ENCODE results near the gene OR51V1.

Gene OR51V1

DNA sequence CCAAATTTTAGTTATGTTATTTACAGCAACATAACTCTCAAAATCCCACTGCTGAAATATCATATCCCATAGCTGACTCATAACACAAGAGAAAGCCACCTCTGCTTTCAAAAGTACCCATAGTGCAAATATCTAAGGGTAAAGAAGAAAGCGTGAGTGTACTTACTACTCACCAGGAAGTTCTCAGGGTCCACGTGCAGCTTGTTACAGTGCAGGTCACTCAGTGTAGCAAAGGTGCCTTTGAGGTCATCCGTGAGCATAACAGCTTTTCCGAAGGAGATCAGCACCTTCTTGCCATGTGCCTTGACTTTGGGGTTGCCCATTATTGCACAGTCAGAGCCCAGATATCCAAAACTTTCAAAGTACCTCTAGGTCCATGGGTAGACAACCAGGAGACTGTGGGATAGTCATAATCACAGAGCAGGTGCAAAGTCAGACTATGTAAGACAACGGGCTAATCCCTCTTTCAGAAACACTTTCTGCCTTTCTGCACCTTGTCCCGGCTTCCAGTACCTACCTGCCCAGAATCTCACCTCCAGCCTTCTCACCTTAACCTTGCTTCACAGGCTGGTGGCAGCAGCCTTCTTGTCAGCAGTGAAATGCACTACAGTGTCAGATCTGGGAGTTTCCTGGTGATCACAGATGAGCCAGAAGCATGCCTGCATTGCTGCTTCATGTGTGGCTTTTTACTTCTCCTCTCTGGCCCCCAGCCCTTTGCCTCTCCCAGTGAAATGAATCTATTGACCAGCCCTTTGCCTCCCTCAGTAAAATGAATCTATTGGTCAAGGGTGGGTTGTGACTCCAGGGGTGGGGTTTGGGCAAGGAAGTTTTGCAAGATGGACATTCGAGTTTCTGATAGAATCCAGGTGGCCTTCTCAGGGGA, 42.7 kb upstream of the OR51V1 start:
- TF ChIP-seq, protein P1, sequence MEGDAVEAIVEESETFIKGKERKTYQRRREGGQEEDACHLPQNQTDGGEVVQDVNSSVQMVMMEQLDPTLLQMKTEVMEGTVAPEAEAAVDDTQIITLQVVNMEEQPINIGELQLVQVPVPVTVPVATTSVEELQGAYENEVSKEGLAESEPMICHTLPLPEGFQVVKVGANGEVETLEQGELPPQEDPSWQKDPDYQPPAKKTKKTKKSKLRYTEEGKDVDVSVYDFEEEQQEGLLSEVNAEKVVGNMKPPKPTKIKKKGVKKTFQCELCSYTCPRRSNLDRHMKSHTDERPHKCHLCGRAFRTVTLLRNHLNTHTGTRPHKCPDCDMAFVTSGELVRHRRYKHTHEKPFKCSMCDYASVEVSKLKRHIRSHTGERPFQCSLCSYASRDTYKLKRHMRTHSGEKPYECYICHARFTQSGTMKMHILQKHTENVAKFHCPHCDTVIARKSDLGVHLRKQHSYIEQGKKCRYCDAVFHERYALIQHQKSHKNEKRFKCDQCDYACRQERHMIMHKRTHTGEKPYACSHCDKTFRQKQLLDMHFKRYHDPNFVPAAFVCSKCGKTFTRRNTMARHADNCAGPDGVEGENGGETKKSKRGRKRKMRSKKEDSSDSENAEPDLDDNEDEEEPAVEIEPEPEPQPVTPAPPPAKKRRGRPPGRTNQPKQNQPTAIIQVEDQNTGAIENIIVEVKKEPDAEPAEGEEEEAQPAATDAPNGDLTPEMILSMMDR (IDR thresholded peaks at IDR 0.05; ENCODE audit: low read depth, low read length), result no peak
- DNase-seq (ENCODE audit: extremely low read depth, low read depth), result no peak

DNA sequence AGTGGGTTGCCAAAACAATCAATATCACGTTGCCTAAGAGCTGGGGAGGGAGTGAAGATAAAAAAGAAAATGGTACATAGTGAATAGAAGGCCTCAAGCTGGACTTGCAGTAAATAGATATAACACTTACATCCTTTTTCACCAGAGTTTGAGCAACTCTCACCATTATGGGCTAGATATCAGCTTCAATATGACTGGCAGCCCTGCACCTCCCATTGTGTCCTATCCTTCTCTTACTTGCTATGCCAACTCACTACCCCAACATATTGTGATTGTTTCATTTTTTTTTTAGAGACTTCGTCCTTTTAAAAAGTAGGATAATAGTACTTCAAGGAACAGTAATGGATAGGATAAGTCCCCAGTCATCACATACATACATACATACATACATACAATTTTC, 41.7 kb upstream of the OR51V1 start:
- no peak for DNase-seq (ENCODE audit: extremely low read depth, low read depth)
- TF ChIP-seq, protein P1 (IDR thresholded peaks at IDR 0.05; ENCODE audit: low read depth, low read length), result no peak

DNA sequence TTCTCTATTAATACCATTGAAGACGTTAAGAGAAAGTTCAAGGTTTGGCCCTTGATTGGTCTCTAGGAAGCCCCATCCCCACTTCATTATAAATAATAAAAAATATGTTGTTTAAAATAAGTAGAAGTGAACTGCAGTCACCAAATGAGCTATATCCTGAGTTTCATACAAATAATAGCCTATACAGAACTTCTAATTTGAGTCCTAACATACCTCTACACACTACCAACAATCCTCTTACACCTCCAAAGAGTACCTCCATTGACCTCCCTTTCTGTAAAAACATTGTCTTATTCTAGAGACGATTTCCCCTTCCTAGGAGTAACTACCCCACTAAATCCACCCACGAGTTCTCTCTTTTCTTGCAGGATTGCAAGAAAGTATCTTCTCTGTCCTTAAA, 41.0 kb upstream of the OR51V1 start:
- TF ChIP-seq, protein P1 (IDR thresholded peaks at IDR 0.05; ENCODE audit: low read depth, low read length), result no peak
- DNase-seq (ENCODE audit: extremely low read depth, low read depth), result no peak

DNA sequence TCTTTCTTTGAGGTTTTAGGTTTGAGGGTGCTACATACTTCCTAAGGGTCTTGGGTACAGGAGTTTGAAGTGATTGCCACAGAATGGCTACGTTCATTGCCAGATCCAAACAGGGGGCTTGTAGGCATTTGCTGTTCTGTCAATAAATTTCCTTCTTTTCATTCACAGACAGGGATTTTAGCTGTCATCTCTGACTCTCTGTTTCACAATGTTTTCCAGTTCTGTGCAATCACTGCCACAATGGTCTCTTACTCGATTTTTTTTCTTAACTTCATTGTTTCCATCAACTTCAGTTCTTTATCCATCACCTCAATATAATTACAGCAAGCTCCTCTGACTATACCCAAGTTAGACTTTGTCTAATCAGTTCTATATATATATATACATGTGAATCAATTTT, 40.0 kb upstream of the OR51V1 start:
- DNase-seq (ENCODE audit: extremely low read depth, low read depth), result no peak
- TF ChIP-seq, protein P1 (IDR thresholded peaks at IDR 0.05; ENCODE audit: low read depth, low read length), result no peak

DNA sequence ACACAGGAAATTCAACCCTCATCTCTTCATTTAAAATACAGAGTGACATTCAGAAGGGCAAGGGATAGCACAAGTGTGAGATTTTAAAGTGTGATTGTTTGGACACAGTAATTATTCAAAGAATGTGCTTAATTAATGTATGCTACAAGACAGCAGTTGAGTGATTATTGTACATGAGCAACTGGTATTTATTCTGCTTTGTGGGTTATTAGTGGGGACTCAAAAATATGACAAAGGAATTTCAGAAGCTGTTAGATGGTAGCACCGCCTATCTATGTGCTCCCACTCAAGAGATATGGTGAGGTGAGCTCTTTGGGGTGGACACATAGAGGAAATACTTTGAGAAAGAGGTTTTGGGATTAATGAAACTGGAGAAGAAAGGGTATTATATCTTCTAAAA, 39.6 kb upstream of the OR51V1 start:
- no peak for DNase-seq (ENCODE audit: extremely low read depth, low read depth)
- TF ChIP-seq, protein P1 (IDR thresholded peaks at IDR 0.05; ENCODE audit: low read depth, low read length), result no peak

DNA sequence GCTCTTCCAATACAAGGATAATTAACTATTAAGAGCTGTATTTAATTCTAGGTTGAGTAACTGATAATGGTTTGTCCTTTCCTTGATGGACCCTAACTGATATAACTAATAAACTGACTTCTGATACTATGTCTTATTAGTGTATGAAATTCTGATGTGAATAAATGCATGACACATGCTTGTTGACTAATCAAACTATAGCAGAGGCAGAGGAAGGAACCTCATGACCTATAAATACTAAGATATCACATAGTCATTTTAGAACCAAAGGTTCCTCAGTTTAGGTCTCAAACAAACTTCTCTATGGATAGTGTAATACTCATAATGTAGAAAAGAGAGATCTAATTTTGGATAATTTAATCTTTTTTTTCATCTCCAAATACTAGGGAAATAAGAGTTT, 38.6 kb upstream of the OR51V1 start:
- DNase-seq (ENCODE audit: extremely low read depth, low read depth), result no peak
- TF ChIP-seq, protein P1 (IDR thresholded peaks at IDR 0.05; ENCODE audit: low read depth, low read length), result no peak

DNA sequence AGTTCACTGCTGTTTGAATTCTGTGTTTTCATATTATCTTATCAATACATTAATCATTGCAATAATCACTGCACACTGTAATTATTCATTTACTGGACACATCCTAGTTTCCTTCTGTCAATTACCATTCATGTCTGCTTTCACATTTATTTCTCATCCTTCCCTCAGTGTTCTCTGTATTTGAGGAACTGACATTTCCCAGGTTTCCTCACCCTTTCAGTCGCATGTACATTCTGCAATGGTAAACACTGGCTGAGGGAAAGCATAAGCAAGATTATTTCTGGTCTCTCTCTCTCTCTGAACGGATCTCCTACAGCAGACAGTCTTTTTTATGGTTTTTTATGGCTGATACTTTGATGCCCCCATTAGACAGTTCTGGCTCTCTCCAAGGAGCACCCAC, 38.0 kb upstream of the OR51V1 start:
- no peak for DNase-seq (ENCODE audit: extremely low read depth, low read depth)
- TF ChIP-seq, protein P1 (IDR thresholded peaks at IDR 0.05; ENCODE audit: low read depth, low read length), result no peak

All from AG09319 (cell line).